Measurements from ENCODE around the gene METAP1D.

DNA sequence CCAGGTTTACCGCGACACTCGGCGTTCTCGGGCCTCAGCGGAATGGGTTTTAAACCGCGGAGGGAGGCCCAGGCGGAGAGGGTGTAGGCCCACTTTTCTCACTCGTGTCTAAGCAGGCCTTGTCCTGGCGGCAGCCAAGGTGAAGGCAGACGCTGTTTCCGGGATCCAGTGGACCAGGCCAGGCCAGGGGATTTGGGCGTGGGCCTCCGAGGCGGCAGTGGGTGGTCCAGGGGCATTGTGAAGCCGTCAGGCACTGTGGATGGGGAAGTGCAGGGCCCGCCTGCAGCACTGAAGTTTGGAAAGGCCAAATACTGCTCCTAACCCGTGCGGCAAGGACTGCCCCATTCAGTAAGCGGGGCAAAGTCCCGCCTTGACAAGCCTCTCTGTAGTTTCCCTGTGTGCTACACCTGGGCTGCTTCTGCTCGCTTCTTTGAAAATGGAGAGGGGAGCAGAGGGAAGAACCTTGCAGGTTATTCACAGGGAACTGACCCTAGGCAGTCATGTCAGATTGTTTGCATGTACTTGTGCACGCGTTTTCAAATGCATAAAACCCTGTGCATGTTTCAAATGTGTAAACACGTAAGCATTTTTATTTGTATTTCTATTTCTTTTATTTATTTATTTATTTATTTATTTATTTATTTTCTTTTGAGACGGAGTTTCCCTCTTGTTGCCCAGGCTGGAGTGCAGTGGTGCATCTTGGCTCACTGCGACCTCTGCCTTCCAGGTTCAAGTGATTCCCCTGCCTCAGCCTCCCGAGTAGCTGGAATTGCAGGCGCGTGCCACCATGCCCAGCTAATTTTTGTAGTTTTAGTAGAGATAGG lies 110.4 kb downstream of the METAP1D start:
- TF ChIP-seq POLR2AphosphoS5 (IDR thresholded peaks at IDR 0.05; ENCODE audit: borderline replicate concordance, low read depth, low read length) (no peak), EZH2 (IDR thresholded peaks at IDR 0.05) (no peak), FOXP2 (optimal IDR thresholded peaks at IDR 0.05; ENCODE audit: control extremely low read depth, extremely low read length, insufficient read depth) (no peak)

All from SK-N-MC (cell line).